AG08395 (cell line): ENCODE data around the gene SRSF11.
"Not testable (repeated sequence)": the region's sequence is repeated elsewhere in the genome, so short reads cannot be mapped to it uniquely, and the experiment has no call there.

Experiments
- DNase-seq: peaks from one replicate; pipeline ENCODE4 v3.0.0; 2012; ENCODE audit warnings: mixed read lengths, low spot score

SRSF11 gene

GRCh38 chr1:70221238-70222121, at the start of gene SRSF11:
SRSF11 (plus strand) TSS chr1:70221380; CDS start chr1:70221637, 257 bp downstream.
- DNase-seq = peak; percentile 95

GRCh38 chr1:70171512-70171911, 49.7 kb upstream of the SRSF11 start:
- no peak for DNase-seq

- DNase-seq = not testable (repeated sequence)
Measured at GRCh38 chr1:70185181-70185580, 36.0 kb upstream of the SRSF11 start.

- no peak for DNase-seq
Measured at GRCh38 chr1:70188522-70188921, 32.7 kb upstream of the SRSF11 start.

GRCh38 chr1:70190180-70190579, 31.0 kb upstream of the SRSF11 start:
- DNase-seq = no peak

GRCh38 chr1:70192446-70192845, 28.7 kb upstream of the SRSF11 start:
- not testable (repeated sequence) for DNase-seq

- no peak for DNase-seq
Measured at GRCh38 chr1:70194601-70195000, 26.6 kb upstream of the SRSF11 start.

- no peak for DNase-seq
Measured at GRCh38 chr1:70195342-70195741, 25.8 kb upstream of the SRSF11 start.

- DNase-seq = no peak
Measured at GRCh38 chr1:70196333-70196732, 24.8 kb upstream of the SRSF11 start.

- DNase-seq = no peak
Measured at GRCh38 chr1:70200065-70200464, 21.1 kb upstream of the SRSF11 start.

- no peak for DNase-seq
Measured at GRCh38 chr1:70202173-70202758, 18.9 kb upstream of the SRSF11 start.

GRCh38 chr1:70204139-70204538, 17.0 kb upstream of the SRSF11 start:
- DNase-seq = no peak

GRCh38 chr1:70204600-70204999, 16.6 kb upstream of the SRSF11 start:
- no peak for DNase-seq

GRCh38 chr1:70205071-70205433, 16.1 kb upstream of the SRSF11 start:
- DNase-seq = peak; percentile 11

GRCh38 chr1:70205434-70206118, 15.6 kb upstream of the SRSF11 start, which contains the start of gene LRRC40:
LRRC40 (minus strand) TSS chr1:70205579; CDS start chr1:70205540, 39 bp downstream.
- DNase-seq = peak; percentile 96

- DNase-seq = not testable (repeated sequence)
Measured at GRCh38 chr1:70206833-70207232, 14.3 kb upstream of the SRSF11 start.

GRCh38 chr1:70207492-70207891, 13.7 kb upstream of the SRSF11 start:
- no peak for DNase-seq

GRCh38 chr1:70208292-70208691, 12.9 kb upstream of the SRSF11 start:
- no peak for DNase-seq

GRCh38 chr1:70210820-70211219, 10.4 kb upstream of the SRSF11 start:
- DNase-seq = no peak

GRCh38 chr1:70211541-70211940, 9.6 kb upstream of the SRSF11 start:
- no peak for DNase-seq

- no peak for DNase-seq
Measured at GRCh38 chr1:70220015-70220414, 1.2 kb upstream of the SRSF11 start.

- no peak for DNase-seq
Measured at GRCh38 chr1:70220517-70221237, 503 bp upstream of the SRSF11 start.
